Endothelial cell of umbilical vein (primary cell): Measurements from ENCODE around the gene ABCG4. TPM values are rescaled to one million over a fixed set of nuclear protein-coding genes. Genes with fewer than 3 reads are reported as not detected.

Experiments used
- BruUV-seq: library from RNA; stranded (reverse); fragments of 400-500 nt; replicated peaks from 2 replicates; lab custom pipeline; 2021; lab: Mats Ljungman, UMichigan
- CTCF ChIA-PET: fragments of 300-600, 350-600 bp; sonication (Branson Sonifier 250); formaldehyde crosslinking; loops from one replicate; lab custom pipeline; 2021; ENCODE audit warnings: antibody characterized with exemption, inconsistent platforms; lab: Charles Lee
- POLR2A ChIA-PET: fragments of 300-600, 350-600 bp; sonication (Branson Sonifier 250); formaldehyde crosslinking; loops from one replicate; lab custom pipeline; 2021; ENCODE audit warnings: antibody characterized with exemption, inconsistent platforms; lab: Charles Lee
- DNase-seq: peaks from one replicate; pipeline ENCODE4 v3.0.0-alpha.2; 2011; ENCODE audit warnings: low read depth, low spot score
- FAIRE-seq: peaks from 2 replicates; lab custom pipeline; 2011; peaks lifted over from hg19 to GRCh38; lab: Jason Lieb, UNC
- H2AFZ ChIP-seq: 2 replicates; pipeline ENCODE4 v1.6.0; 2012; ENCODE audit warnings: low read depth, low read length, control low read depth, inconsistent platforms
- H3K27ac ChIP-seq: 2 replicates; pipeline ENCODE4 v1.5.1; 2011; ENCODE audit warnings: low read depth, mild to moderate bottlenecking, control low read depth, low read length, moderate library complexity; ENCODE audit not compliant: insufficient read depth
- H3K27me3 ChIP-seq, 2 experiments: 2 replicates each; pipeline versions ENCODE4 v1.6.0 to v1.6.1; 2011; ENCODE audit warnings: low read length in 2 of 2, mixed read lengths in 1 of 2; ENCODE audit not compliant: control insufficient read depth in 2 of 2, insufficient read depth in 2 of 2
- H3K36me3 ChIP-seq, 2 experiments: 2 replicates in 1 of 2; 3 replicates in 1 of 2; pipeline ENCODE4 v1.5.1; 2011; ENCODE audit warnings: low read length in 2 of 2, mild to moderate bottlenecking in 1 of 2, moderate library complexity in 1 of 2; ENCODE audit not compliant: control insufficient read depth in 2 of 2, insufficient read depth in 2 of 2; ENCODE audit errors: extremely low read depth in 1 of 2
- H3K4me1 ChIP-seq: 3 replicates; pipeline ENCODE4 v1.5.1; 2011; ENCODE audit warnings: mild to moderate bottlenecking, low read length; ENCODE audit not compliant: control insufficient read depth, insufficient read depth; ENCODE audit errors: extremely low read depth
- H3K4me2 ChIP-seq: 2 replicates; pipeline ENCODE4 v1.6.1; 2011; ENCODE audit warnings: low read length, control low read depth, mixed read lengths; ENCODE audit not compliant: insufficient read depth
- H3K4me3 ChIP-seq, 3 experiments: fragments of 200-600 bp in 1 of 3; sonication (generic), shearing (Covaris generic) in 1 of 3; replicated peaks in 1 of 3; 2 replicates each; pipeline ENCODE4 v1.5.1; 2011 to 2016; ENCODE audit warnings: control low read depth in 3 of 3, low read length in 3 of 3, mild to moderate bottlenecking in 2 of 3, inconsistent platforms in 1 of 3, low read depth in 1 of 3, moderate library complexity in 1 of 3; ENCODE audit not compliant: insufficient read depth in 1 of 3
- H3K79me2 ChIP-seq: 2 replicates; pipeline ENCODE4 v1.6.0; 2012; ENCODE audit warnings: low read length, inconsistent platforms; ENCODE audit not compliant: control insufficient read depth, insufficient read depth
- H3K9ac ChIP-seq: replicated peaks from 2 replicates; pipeline ENCODE3; 2011; ENCODE audit warnings: low read length, control low read depth; ENCODE audit not compliant: insufficient read depth; ENCODE audit errors: extremely low read depth
- H3K9me1 ChIP-seq: replicated peaks from 3 replicates; pipeline ENCODE4 v1.6.0; 2011; ENCODE audit warnings: mild to moderate bottlenecking, low read length; ENCODE audit not compliant: control insufficient read depth, insufficient read depth; ENCODE audit errors: extremely low read depth
- H3K9me3 ChIP-seq: replicated peaks from 2 replicates; pipeline ENCODE4 v1.5.1; 2012; ENCODE audit warnings: low read length, inconsistent platforms; ENCODE audit not compliant: control insufficient read depth, insufficient read depth
- H4K20me1 ChIP-seq: replicated peaks from 2 replicates; pipeline ENCODE3; 2011; ENCODE audit warnings: mild to moderate bottlenecking, low read length; ENCODE audit not compliant: control insufficient read depth, insufficient read depth; ENCODE audit errors: extremely low read depth
- CTCF ChIP-seq, 2 donors: IDR thresholded peaks; 1 replicate in 1 of 2; 2 replicates in 1 of 2; pipeline ENCODE4 v1.5.1; 2011; ENCODE audit warnings: low read length in 2 of 2, mild to moderate bottlenecking in 2 of 2, moderate library complexity in 2 of 2, control low read depth in 1 of 2, inconsistent platforms in 1 of 2, low read depth in 1 of 2; ENCODE audit not compliant: insufficient read depth in 1 of 2; ENCODE audit errors: extremely low read depth in 1 of 2
- EZH2 ChIP-seq: IDR thresholded peaks from 2 replicates; pipeline ENCODE4 v1.6.1; 2012; ENCODE audit warnings: borderline replicate concordance, low read depth, mild to moderate bottlenecking, moderate library complexity, low read length, inconsistent platforms; ENCODE audit not compliant: severe bottlenecking
- FOS ChIP-seq: IDR thresholded peaks from 2 replicates; pipeline ENCODE4 v1.6.1; 2011; ENCODE audit warnings: mild to moderate bottlenecking, low read length, moderate library complexity, borderline replicate concordance; ENCODE audit not compliant: insufficient read depth
- GATA2 ChIP-seq: IDR thresholded peaks from 2 replicates; pipeline ENCODE4 v1.7.0; 2011; ENCODE audit warnings: low read depth, mild to moderate bottlenecking, moderate library complexity, mixed read lengths, low read length; ENCODE audit not compliant: insufficient read length, insufficient read depth
- JUN ChIP-seq: IDR thresholded peaks from 2 replicates; pipeline ENCODE4 v1.6.1; 2011; ENCODE audit warnings: borderline replicate concordance, low read depth; ENCODE audit not compliant: insufficient read length, insufficient read depth
- MAX ChIP-seq: IDR thresholded peaks from 2 replicates; pipeline ENCODE4 v1.6.1; 2011; ENCODE audit not compliant: insufficient read depth, insufficient read length
- MYC ChIP-seq: IDR thresholded peaks from one replicate; pipeline ENCODE4 v1.6.1; 2011; ENCODE audit warnings: mild to moderate bottlenecking, low read depth, low read length
- POLR2A ChIP-seq: IDR thresholded peaks from 2 replicates; pipeline ENCODE4 v1.6.1; 2012; ENCODE audit warnings: low read depth, mild to moderate bottlenecking, control low read depth, low read length
- POLR2AphosphoS5 ChIP-seq: IDR thresholded peaks from 2 replicates; pipeline ENCODE4 v1.6.1; 2012; ENCODE audit warnings: low read depth, mild to moderate bottlenecking, control low read depth, low read length, moderate library complexity; ENCODE audit not compliant: insufficient read depth
- dilution Hi-C: fragments of 300-500 bp; cut with MboI; formaldehyde crosslinking; loops from one replicate; pipeline ENCODE4 v1.15.0; 2019; ENCODE audit warnings: low sequenced_read_pairs; ENCODE audit not compliant: extremely low pct_ligation_motif_present
- intact Hi-C: fragments of 100-400 bp; cut with micrococcal nuclease; formaldehyde crosslinking; loops from one replicate; pipeline ENCODE4 v1.10.0; 2022
- polyA plus RNA-seq, 4 experiments: library from polyadenylated mRNA; depleted of rRNA in 3 of 4; stranded (reverse) in 3 of 4; unstranded in 1 of 4; fragments of >200 nt; gene quantifications; 2 replicates each; pipeline versions ENCODE4 v1.2.1 to v1.2.3, GENCODE V29; 2011 to 2012; ENCODE audit warnings: missing spikeins in 1 of 4
- total RNA-seq: library from RNA; stranded (reverse); gene quantifications from 2 replicates; pipeline ENCODE4 v1.2.3, GENCODE V29; 2021

Gene ABCG4
- total and polyA plus RNA-seq, 2 donors (not counting 3 experiments of a cell fraction or from before 2014, with no cell fraction given): 1.0 to 1.7 TPM

DNA sequence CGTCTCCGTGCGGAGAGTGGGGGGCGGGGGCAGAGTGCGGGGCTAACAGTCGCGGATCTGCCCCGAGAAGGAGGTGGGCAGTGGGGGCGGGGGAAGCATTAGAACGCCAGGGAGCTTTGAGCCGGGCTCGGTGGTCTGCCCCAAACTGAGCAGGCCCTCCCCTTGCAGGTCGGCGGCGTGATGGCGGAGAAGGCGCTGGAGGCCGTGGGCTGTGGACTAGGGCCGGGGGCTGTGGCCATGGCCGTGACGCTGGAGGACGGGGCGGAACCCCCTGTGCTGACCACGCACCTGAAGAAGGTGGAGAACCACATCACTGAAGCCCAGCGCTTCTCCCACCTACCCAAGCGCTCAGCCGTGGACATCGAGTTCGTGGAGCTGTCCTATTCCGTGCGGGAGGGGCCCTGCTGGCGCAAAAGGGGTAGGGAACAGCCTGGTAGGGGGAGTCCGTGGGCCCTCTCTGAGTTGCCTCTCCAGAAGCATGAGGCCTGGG is 979 bp downstream of the ABCG4 start:
- H3K4me3 ChIP-seq: peak overlapping the region in 1 of 3 experiments; percentile 48
- peak overlapping the region; percentile 2 for H3K4me2 ChIP-seq
- intact Hi-C loops: loop anchor here (2.0 to 10.0 kb wide), 2 partner anchors 19 to 315 kb away; partner anchors contain the start of gene NLRX1
- no peak overlapping the region for H3K27ac ChIP-seq
- no peaks in the 10 kb centered on the region for H3K9me3 ChIP-seq
- H3K27me3 ChIP-seq: peaks cover 2 to 3% of the 10 kb centered on the region in 2 experiments
- H3K9me1 ChIP-seq: no peaks in the 10 kb centered on the region
- H2AFZ ChIP-seq: peak overlapping the region; percentile 80
- dilution Hi-C loops: no loop called here
- no TSS peak for BruUV-seq
- ChIA-PET POLR2A (interaction anchor here (0.6 kb wide), 1 partner anchor 65 kb away, joined by 4 read pairs; no protein-coding TSS in a partner anchor), CTCF (interaction anchor here (0.9 to 2.2 kb wide), 4 partner anchors 10 to 191 kb away, joined by 3 to 10 read pairs (median 4); partner anchors contain the start of gene C1QTNF5)
- H3K36me3 ChIP-seq: no peaks in the 10 kb centered on the region
- DNase-seq (no peak), FAIRE-seq (no peak)
- no peaks in the 10 kb centered on the region for H3K79me2 ChIP-seq
- no peaks in the 10 kb centered on the region for H4K20me1 ChIP-seq
- peaks cover 4% of the 10 kb centered on the region for H3K4me1 ChIP-seq
- no peak overlapping the region for H3K9ac ChIP-seq
- TF ChIP-seq MYC (no peak), POLR2AphosphoS5 (no peak), POLR2A (no peak), JUN (no peak), GATA2 (no peak), FOS (no peak), MAX (no peak), EZH2 (no peak), CTCF (IDR thresholded peaks at IDR 0.05; ENCODE audit: extremely low read depth in 1 of 2, insufficient read depth in 1 of 2, low read depth in 1 of 2, low read length in 2 of 2) (no peak)
